HepG2 (cell line): ENCODE results near the gene PRR5L. TPM values are rescaled to one million over a fixed set of nuclear protein-coding genes. Genes with fewer than 3 reads are reported as not detected.

Experiments
- ATAC-seq: fragments of 200-7000 bp; cut with Tn5 transposase; 3 replicates; pipeline ENCODE4 v1.9.1; 2020; ENCODE audit warnings: mild to moderate bottlenecking, moderate library complexity
- BruUV-seq: library from RNA; stranded (reverse); fragments of 400-500 nt; replicated peaks from 2 replicates; lab custom pipeline; 2021; lab: Mats Ljungman, UMichigan
- CTCF ChIA-PET: fragments of 300-600 bp; formaldehyde crosslinking; extraction: SDS; loops from one replicate; lab custom pipeline; 2021; ENCODE audit warnings: low total read pairs, inconsistent platforms, low intra/inter-chr PET ratio; lab: Yijun Ruan, JAX
- POLR2A ChIA-PET: fragments of 350-600 bp; sonication (Branson Sonifier 250); formaldehyde crosslinking; loops from one replicate; lab custom pipeline; 2020; ENCODE audit warnings: antibody characterized with exemption, inconsistent platforms; lab: Yijun Ruan, JAX
- DNase-seq: peaks from one replicate; pipeline ENCODE4 v3.0.0-alpha.2; 2015; ENCODE audit warnings: low spot score
- FAIRE-seq: peaks from 3 replicates; lab custom pipeline; 2011; peaks lifted over from hg19 to GRCh38; lab: Jason Lieb, UNC
- H2AFZ ChIP-seq: one replicate; pipeline ENCODE4 v1.6.1; 2011; ENCODE audit warnings: low read length, inconsistent platforms
- H3K27ac ChIP-seq: fragments of 300-600 bp; 3 replicates; pipeline ENCODE4 v1.8.0; 2011; ENCODE audit warnings: mixed run types, mild to moderate bottlenecking, mixed read lengths, low read length, inconsistent platforms; ENCODE audit not compliant: insufficient read depth; ENCODE audit errors: extremely low read length
- H3K27me3 ChIP-seq, 2 experiments: fragments of 200-600 bp in 1 of 2; 2 replicates in 1 of 2; 3 replicates in 1 of 2; pipeline versions ENCODE4 v1.6.0 to v1.8.0; 2011; ENCODE audit warnings: low read length in 2 of 2, mild to moderate bottlenecking in 2 of 2, moderate library complexity in 2 of 2, inconsistent platforms in 1 of 2; ENCODE audit not compliant: insufficient read depth in 2 of 2, control insufficient read depth in 1 of 2
- H3K36me3 ChIP-seq, 2 experiments: fragments of 200-600 bp in 1 of 2; replicated peaks in 1 of 2; 2 replicates in 1 of 2; 3 replicates in 1 of 2; pipeline versions ENCODE4 v1.5.1 to v1.8.0; 2011; ENCODE audit warnings: low read length in 2 of 2, inconsistent platforms in 1 of 2; ENCODE audit not compliant: insufficient read depth in 2 of 2, control insufficient read depth in 1 of 2
- H3K4me1 ChIP-seq: 2 replicates; pipeline ENCODE4 v1.5.1; 2012; ENCODE audit warnings: low read length, inconsistent platforms; ENCODE audit not compliant: insufficient read depth
- H3K4me2 ChIP-seq: 2 replicates; pipeline ENCODE4 v1.6.0; 2011; ENCODE audit warnings: low read depth, low read length, inconsistent platforms
- H3K4me3 ChIP-seq, 3 experiments: fragments of 200-600 bp in 1 of 3; sonication (generic), shearing (Covaris generic) in 1 of 3; replicated peaks in 1 of 3; 2 replicates each; pipeline ENCODE4 v1.5.1; 2011 to 2016; ENCODE audit warnings: low read length in 3 of 3, inconsistent platforms in 2 of 3, low read depth in 2 of 3, mild to moderate bottlenecking in 2 of 3, control low read depth in 1 of 3, mixed read lengths in 1 of 3; ENCODE audit not compliant: insufficient read depth in 1 of 3
- H3K79me2 ChIP-seq: one replicate; pipeline ENCODE4 v1.6.1; 2011; ENCODE audit warnings: low read length, inconsistent platforms; ENCODE audit not compliant: insufficient read depth
- H3K9ac ChIP-seq: 2 replicates; pipeline ENCODE4 v1.6.0; 2011; ENCODE audit warnings: mild to moderate bottlenecking, low read depth, low read length, inconsistent platforms; ENCODE audit not compliant: insufficient read depth
- H3K9me3 ChIP-seq: 2 replicates; pipeline ENCODE4 v1.5.1; 2012; ENCODE audit warnings: mild to moderate bottlenecking, low read length
- H4K20me1 ChIP-seq: 2 replicates; pipeline ENCODE4 v1.6.0; 2011; ENCODE audit warnings: inconsistent platforms, mild to moderate bottlenecking, low read length, moderate library complexity; ENCODE audit not compliant: insufficient read depth
- ARNT ChIP-seq: fragments of 450-650 bp; IDR thresholded peaks from 2 replicates; pipeline ENCODE4 v1.6.1; 2017
- EHMT2 ChIP-seq: fragments of 200-600 bp; sonication (generic); IDR thresholded peaks from 2 replicates; pipeline ENCODE4 v1.7.0; 2017; ENCODE audit warnings: antibody characterized with exemption, low read depth, low read length, borderline replicate concordance
- NCOR1 ChIP-seq: fragments of 200-600 bp; sonication (generic); IDR thresholded peaks from 2 replicates; pipeline ENCODE4 v1.7.0; 2017; ENCODE audit warnings: antibody characterized with exemption, low read length, borderline replicate concordance
- RFX3 ChIP-seq: IDR thresholded peaks from 2 replicates; pipeline ENCODE4 v1.6.1; 2016; ENCODE audit warnings: missing biosample characterization, missing genetic modification reagents
- RXRB ChIP-seq: IDR thresholded peaks from 2 replicates; pipeline ENCODE4 v1.6.1; 2016; ENCODE audit warnings: borderline replicate concordance, missing genetic modification reagents, missing compliant biosample characterization
- ZNF609 ChIP-seq: sonication (generic); formaldehyde crosslinking; IDR thresholded peaks from 2 replicates; pipeline ENCODE4 v1.4.0; 2020; ENCODE audit warnings: mild to moderate bottlenecking, missing genetic modification reagents, borderline replicate concordance
- WGBS: methylation state at CpG from one replicate; pipeline ENCODE4 v1.1.6; 2017; ENCODE audit warnings: low lambda C conversion rate; 5-methylcytosine and 5-hydroxymethylcytosine counted together
- in situ Hi-C: cut with HindIII; loops from 2 replicates; pipeline ENCODE4 v1.10.0; 2017; ENCODE audit warnings: low pct_unique_long_range_greater_than_20kb; ENCODE audit not compliant: extremely low pct_ligation_motif_present
- intact Hi-C: fragments of 100-400 bp; cut with micrococcal nuclease; formaldehyde crosslinking; loops from one replicate; pipeline ENCODE4 v1.10.0; 2022; ENCODE audit not compliant: unreplicated experiment
- polyA plus RNA-seq, 8 experiments: library from polyadenylated mRNA; depleted of rRNA in 3 of 8; stranded (reverse) in 7 of 8; unstranded in 1 of 8; fragments of >200 nt; fragmentation: Illumina TruSeq in 4 of 8; extraction: Trizol in 4 of 8; gene quantifications; 2 replicates each; pipeline versions ENCODE4 v1.2.1 to v1.2.3, GENCODE V29; 2011 to 2016; ENCODE audit warnings: low read depth in 4 of 8, missing spikeins in 1 of 8, mixed read lengths in 1 of 8; ENCODE audit not compliant: insufficient read depth in 1 of 8
- total RNA-seq, 5 experiments: library from RNA; depleted of rRNA; stranded (reverse); fragments of >200 nt; fragmentation: Illumina TruSeq; extraction: Trizol; gene quantifications; 2 replicates each; pipeline ENCODE4 v1.2.3, GENCODE V29; 2016; ENCODE audit warnings: low read depth in 1 of 5

Gene PRR5L
- total and polyA plus RNA-seq, 2 of the 13 experiments (the other 11 are each of a cell fraction or from before 2014, with no cell fraction given) = 0.16 TPM; not detected in 1

- Histone ChIP-seq H3K27ac (no peak overlapping the region), H3K4me2 (no peak overlapping the region), H3K27me3 (peaks cover 0 to 18% of the 10 kb centered on the region in 2 experiments; a peak in 3 of 5 replicates), H3K36me3 (no peaks in the 10 kb centered on the region), H3K4me1 (no peaks in the 10 kb centered on the region), H3K79me2 (no peaks in the 10 kb centered on the region), H3K4me3 (no peak overlapping the region), H3K9me3 (no peaks in the 10 kb centered on the region), H2AFZ (no peak overlapping the region), H3K9ac (no peak overlapping the region), H4K20me1 (no peaks in the 10 kb centered on the region)
- in situ Hi-C loops (loop anchor here (10.0 to 25.0 kb wide), 2 partner anchors 219 to 777 kb away; no protein-coding TSS in a partner anchor), intact Hi-C loops (no loop called here)
- no peak for ATAC-seq
- DNase-seq = no peak
- 9% methylated on average over 6 of the region's 9 CpGs for WGBS
- TF ChIP-seq RFX3 (CRISPR knock-in tag) = no peak
- TF ChIP-seq NCOR1 = no peak
- no peak for TF ChIP-seq ZNF609
- TF ChIP-seq EHMT2 = no peak
- no peak for TF ChIP-seq ARNT
- TF ChIP-seq RXRB (CRISPR knock-in tag) = no peak
- ChIA-PET POLR2A (no interaction called here), CTCF (no interaction called here)
- no peak for FAIRE-seq
- BruUV-seq = no TSS peak
Measured at GRCh38 chr11:36264011-36264972, 31.8 kb upstream of the PRR5L start.
